K562 (cell line): Measurements from ENCODE around the gene AAK1. TPM values are rescaled to one million over a fixed set of nuclear protein-coding genes. Genes with fewer than 3 reads are reported as not detected.

Experiments
- RREB1 ChIP-seq: fragments of 250-450 bp; sonication (Bioruptor Pico); IDR thresholded peaks from 2 replicates; pipeline ENCODE4 v1.4.0; 2020
- SAFB ChIP-seq: fragments of 200-400 bp; formaldehyde crosslinking; IDR thresholded peaks from 2 replicates; pipeline ENCODE4 v1.6.1; 2017; ENCODE audit warnings: low read depth, low read length, borderline replicate concordance
- polyA plus RNA-seq, 8 experiments: library from polyadenylated mRNA; depleted of rRNA in 4 of 8; stranded (reverse) in 5 of 8; unstranded in 3 of 8; fragments of >200 nt; fragmentation: Nextera tagmentation in 2 of 8; fragmentation: Illumina TruSeq in 1 of 8; extraction: Ambion mirVana in 2 of 8; extraction: Trizol in 1 of 8; gene quantifications; 2 replicates each; pipeline versions ENCODE4 v1.2.1 to v1.2.3, GENCODE V29; 2011 to 2014; ENCODE audit warnings: inconsistent platforms in 1 of 8, missing spikeins in 1 of 8
- total RNA-seq, 7 experiments: library from RNA; depleted of rRNA in 6 of 7; stranded (reverse); fragments of >200 nt in 6 of 7; fragmentation: Illumina TruSeq in 2 of 7; extraction: Trizol in 2 of 7; gene quantifications; 2 replicates each; pipeline versions ENCODE4 v1.2.1 to v1.2.3, GENCODE V29; 2011 to 2021; ENCODE audit warnings: low replicate concordance in 1 of 7

AAK1 gene
- total and polyA plus RNA-seq, 9 of the 15 experiments (the other 6 are each of a cell fraction or from before 2014, with no cell fraction given), result 0.89 to 17.1 (median 6.0) TPM

- TF ChIP-seq RREB1 (CRISPR knock-in tag) (no peak), SAFB (no peak)
- TF ChIP-seq, all 486 proteins: peak for 112
These were observed 584 bp downstream of the AAK1 start (continued) for GRCh38 chr2:69642709-69643601.
